ENCODE data around the gene CLDN7. TPM values are rescaled to one million over a fixed set of nuclear protein-coding genes. Genes with fewer than 3 reads are reported as not detected.
"Not testable (repeated sequence)": the region's sequence is repeated elsewhere in the genome, so short reads cannot be mapped to it uniquely, and the experiment has no call there.

Gene CLDN7
- total and polyA plus RNA-seq, 4 experiments from 2014 or later: 0.39 to 3.1 (median 1.0) TPM

DNA sequence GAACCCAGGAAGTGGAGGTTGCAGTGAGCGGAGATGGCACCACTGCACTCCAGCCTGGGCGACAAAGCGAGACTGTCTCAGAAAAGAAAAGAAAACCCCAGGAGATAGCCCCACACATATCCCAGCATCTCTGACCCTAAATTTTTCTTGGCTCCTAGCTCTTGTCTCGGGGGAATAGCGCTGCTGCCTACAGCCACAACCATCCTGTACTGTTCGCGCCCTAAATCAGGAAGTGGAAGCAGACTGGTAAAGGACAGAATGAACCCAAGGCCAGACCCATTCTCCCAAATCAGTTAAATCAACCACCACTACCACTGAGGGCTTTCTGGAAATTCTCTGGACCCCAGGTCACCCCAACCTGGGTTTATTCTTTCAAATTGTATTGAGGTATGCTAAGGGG lies 12.4 kb downstream of the CLDN7 start:
- Histone ChIP-seq H3K4me3 (ENCODE audit: low read length in 2 of 2) (peak overlapping the region; percentile 40 to 92), H3K4me1 (ENCODE audit: insufficient read depth, low read length) (peaks cover 37% of the 10 kb centered on the region), H3K27me3 (ENCODE audit: insufficient read depth, low read length) (no peaks in the 10 kb centered on the region), H3K27ac (ENCODE audit: low read depth, low read length) (peak overlapping the region; percentile 98), H3K36me3 (ENCODE audit: insufficient read depth, low read length) (peaks cover 13% of the 10 kb centered on the region), H3K9me3 (ENCODE audit: control insufficient read depth in 1 of 2, low read length in 2 of 2) (no peaks in the 10 kb centered on the region)
- intact Hi-C loops (cut with micrococcal nuclease): loop anchor here (5.0 kb wide), 2 partner anchors 203 to 322 kb away; no protein-coding TSS in a partner anchor
- Mint-ChIP-seq H3K4me3 (peak overlapping the region; percentile 91 to 97 (median 94)), H3K36me3 (peaks cover 15 to 45% of the 10 kb centered on the region in 2 donors), H3K27ac (peak overlapping the region; percentile 95 to 99 (median 96)), H3K4me1 (peaks cover 28 to 57% (median 41%) of the 10 kb centered on the region in 4 donors), H3K9me3 (peaks cover 0 to 1% (median 0%) of the 10 kb centered on the region in 8 donors), H3K27me3 (no peaks in the 10 kb centered on the region)
- ChIA-PET POLR2A (ENCODE audit: partially characterized antibody) (interaction anchor here (0.7 to 4.8 kb wide), 3 partner anchors 10 to 29 kb away, joined by 3 to 115 read pairs (median 4); partner anchors contain the start of genes DVL2, GABARAP and PHF23), CTCF (ENCODE audit: partially characterized antibody) (interaction anchor here (0.6 to 1.2 kb wide), 2 partner anchors 8 to 29 kb away, joined by 3 read pairs; partner anchors contain the start of gene GABARAP)
- DNase-seq: no peak

GRCh38 chr17:7249214-7249613 lies 13.1 kb downstream of the CLDN7 start:
- intact Hi-C loops (cut with micrococcal nuclease): no loop called here
- DNase-seq: no peak
- peaks cover 28 to 57% (median 39%) of the 10 kb centered on the region in 4 donors for H3K4me1 Mint-ChIP-seq
- peak overlapping the region in 6 of 7 donors; percentile 32 to 99 (median 73) for H3K27ac Mint-ChIP-seq
- peaks cover 37% of the 10 kb centered on the region for H3K4me1 ChIP-seq (ENCODE audit: insufficient read depth, low read length)
- ChIA-PET POLR2A (ENCODE audit: partially characterized antibody) (interaction anchor here (0.7 to 4.8 kb wide), 3 partner anchors 10 to 28 kb away, joined by 3 to 115 read pairs (median 4); partner anchors contain the start of genes DVL2, GABARAP and PHF23), CTCF (ENCODE audit: partially characterized antibody) (interaction anchor here (0.6 to 1.2 kb wide), 3 partner anchors 8 to 267 kb away, joined by 3 read pairs; partner anchors contain the start of gene GABARAP)
- H3K9me3 Mint-ChIP-seq: no peaks in the 10 kb centered on the region
- no peak overlapping the region for H3K27ac ChIP-seq (ENCODE audit: low read depth, low read length)
- H3K9me3 ChIP-seq (ENCODE audit: control insufficient read depth in 1 of 2, low read length in 2 of 2): no peaks in the 10 kb centered on the region
- H3K27me3 Mint-ChIP-seq: no peaks in the 10 kb centered on the region
- H3K36me3 ChIP-seq (ENCODE audit: insufficient read depth, low read length): peaks cover 16% of the 10 kb centered on the region
- H3K27me3 ChIP-seq (ENCODE audit: insufficient read depth, low read length): no peaks in the 10 kb centered on the region
- peak overlapping the region; percentile 21 to 91 (median 68) for H3K4me3 Mint-ChIP-seq
- peaks cover 11 to 44% of the 10 kb centered on the region in 2 donors for H3K36me3 Mint-ChIP-seq
- no peak overlapping the region for H3K4me3 ChIP-seq (ENCODE audit: low read length in 2 of 2)

DNA sequence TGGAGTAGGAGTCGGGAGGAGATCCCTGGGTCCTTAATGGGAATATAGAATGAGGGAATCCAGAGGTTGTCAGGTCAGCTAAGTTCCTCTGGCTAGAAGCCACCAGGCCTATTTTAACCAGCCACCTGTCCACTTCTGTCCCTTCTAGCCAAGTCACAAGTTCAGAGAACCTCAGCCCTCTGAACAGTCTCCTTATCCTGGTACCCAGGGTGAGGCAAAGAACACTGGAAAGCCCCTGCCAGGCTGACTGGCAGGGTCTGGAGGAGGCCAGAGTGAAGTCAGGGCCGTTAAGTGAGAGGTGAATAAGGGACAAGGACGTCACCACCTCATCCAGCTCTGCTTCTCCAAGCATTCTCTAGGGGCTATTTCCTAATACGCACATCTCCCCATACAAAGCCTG lies 13.5 kb downstream of the CLDN7 start:
- CTCF ChIA-PET (ENCODE audit: partially characterized antibody): interaction anchor here (0.6 to 1.2 kb wide), 2 partner anchors 28 to 267 kb away, joined by 3 read pairs; no protein-coding TSS in a partner anchor
- DNase-seq: no peak
- intact Hi-C loops (cut with micrococcal nuclease): no loop called here

GRCh38 chr17:7246779-7247178 lies 15.5 kb downstream of the CLDN7 start:
- Histone ChIP-seq H3K27ac (ENCODE audit: low read depth, low read length) (no peak overlapping the region), H3K4me1 (ENCODE audit: insufficient read depth, low read length) (peaks cover 35% of the 10 kb centered on the region), H3K4me3 (ENCODE audit: low read length in 2 of 2) (no peak overlapping the region), H3K27me3 (ENCODE audit: insufficient read depth, low read length) (no peaks in the 10 kb centered on the region), H3K36me3 (ENCODE audit: insufficient read depth, low read length) (peaks cover 20% of the 10 kb centered on the region), H3K9me3 (ENCODE audit: control insufficient read depth in 1 of 2, low read length in 2 of 2) (no peaks in the 10 kb centered on the region)
- peaks cover 14 to 42% of the 10 kb centered on the region in 2 donors for H3K36me3 Mint-ChIP-seq
- peaks cover 23 to 57% (median 35%) of the 10 kb centered on the region in 4 donors for H3K4me1 Mint-ChIP-seq
- CTCF ChIA-PET (ENCODE audit: partially characterized antibody): no interaction called here
- H3K9me3 Mint-ChIP-seq: peaks cover 0 to 8% (median 0%) of the 10 kb centered on the region in 8 donors
- H3K27ac Mint-ChIP-seq: peak overlapping the region in 3 of 7 donors; percentile 70 to 82 (median 75)
- peak overlapping the region in 1 of 8 donors; percentile 54 for H3K4me3 Mint-ChIP-seq
- no peak for DNase-seq
- H3K27me3 Mint-ChIP-seq: peaks cover 0 to 2% of the 10 kb centered on the region in 2 donors
- intact Hi-C loops (cut with micrococcal nuclease): no loop called here
- POLR2A ChIA-PET (ENCODE audit: partially characterized antibody): interaction anchor here (0.7 kb wide), 1 partner anchor 12 kb away, joined by 3 read pairs; the partner anchor contains the start of gene DVL2

More for the DNA sequence above, 13.5 kb downstream of the CLDN7 start:
- Histone ChIP-seq H3K4me3 (ENCODE audit: low read length in 2 of 2) (no peak overlapping the region), H3K27me3 (ENCODE audit: insufficient read depth, low read length) (no peaks in the 10 kb centered on the region), H3K27ac (ENCODE audit: low read depth, low read length) (no peak overlapping the region), H3K36me3 (ENCODE audit: insufficient read depth, low read length) (peaks cover 20% of the 10 kb centered on the region), H3K4me1 (ENCODE audit: insufficient read depth, low read length) (peaks cover 37% of the 10 kb centered on the region), H3K9me3 (ENCODE audit: control insufficient read depth in 1 of 2, low read length in 2 of 2) (no peaks in the 10 kb centered on the region)
- POLR2A ChIA-PET (ENCODE audit: partially characterized antibody): interaction anchor here (1.1 to 4.8 kb wide), 2 partner anchors 9 to 28 kb away, joined by 3 to 115 read pairs; partner anchors contain the start of genes GABARAP and PHF23
- Mint-ChIP-seq H3K36me3 (peaks cover 11 to 42% of the 10 kb centered on the region in 2 donors), H3K4me3 (peak overlapping the region in 5 of 8 donors; percentile 21 to 91 (median 74)), H3K9me3 (no peaks in the 10 kb centered on the region), H3K4me1 (peaks cover 28 to 57% (median 37%) of the 10 kb centered on the region in 4 donors), H3K27me3 (no peaks in the 10 kb centered on the region), H3K27ac (peak overlapping the region in 6 of 7 donors; percentile 3 to 99 (median 53))

DNA sequence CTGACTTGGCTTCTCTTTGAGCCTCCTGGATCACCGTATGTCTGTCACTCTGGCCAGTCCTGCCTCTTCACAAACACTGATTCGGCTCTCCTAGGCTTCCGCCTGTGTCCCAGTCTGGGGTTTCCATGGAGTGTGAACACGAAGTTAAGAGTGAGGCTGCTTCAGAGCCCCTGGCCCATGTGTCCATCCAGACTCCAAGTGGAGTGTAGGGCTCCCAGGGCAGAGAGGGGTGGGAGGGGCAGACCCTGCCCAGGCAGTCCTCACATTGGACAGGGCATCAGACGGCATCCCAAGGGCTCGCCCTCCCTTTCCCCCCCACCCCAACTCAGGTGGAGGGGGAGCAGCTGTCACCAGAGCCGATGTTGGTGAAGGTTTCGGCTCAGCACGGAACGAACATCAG lies 18.4 kb downstream of the CLDN7 start:
- H3K9me3 ChIP-seq (ENCODE audit: control insufficient read depth in 1 of 2, low read length in 2 of 2); H3K27me3 Mint-ChIP-seq; H3K9me3 Mint-ChIP-seq; DNase-seq; intact Hi-C loops (cut with micrococcal nuclease); H3K27me3 ChIP-seq (ENCODE audit: insufficient read depth, low read length); H3K4me3 ChIP-seq (ENCODE audit: low read length in 2 of 2): not testable (repeated sequence)
- H3K36me3 ChIP-seq (ENCODE audit: insufficient read depth, low read length): peaks cover 28% of the 10 kb centered on the region
- H3K27ac Mint-ChIP-seq: peak overlapping the region in 6 of 7 donors; percentile 22 to 100 (median 93)
- peak overlapping the region in 3 of 8 donors; percentile 25 to 66 (median 29) for H3K4me3 Mint-ChIP-seq
- peaks cover 27 to 58% (median 39%) of the 10 kb centered on the region in 4 donors for H3K4me1 Mint-ChIP-seq
- POLR2A ChIA-PET (ENCODE audit: partially characterized antibody): interaction anchor here (0.7 to 17.6 kb wide), 5 partner anchors 6 to 52 kb away, joined by 3 to 435 read pairs (median 17); partner anchors contain the start of genes ACADVL, CTDNEP1, DLG4 and DVL2
- peaks cover 35% of the 10 kb centered on the region for H3K4me1 ChIP-seq (ENCODE audit: insufficient read depth, low read length)
- H3K36me3 Mint-ChIP-seq: peaks cover 24 to 60% of the 10 kb centered on the region in 2 donors
- CTCF ChIA-PET (ENCODE audit: partially characterized antibody): interaction anchor here (1.4 kb wide), 1 partner anchor 52 kb away, joined by 3 read pairs; no protein-coding TSS in a partner anchor
- H3K27ac ChIP-seq (ENCODE audit: low read depth, low read length): peak overlapping the region; percentile 96

DNA sequence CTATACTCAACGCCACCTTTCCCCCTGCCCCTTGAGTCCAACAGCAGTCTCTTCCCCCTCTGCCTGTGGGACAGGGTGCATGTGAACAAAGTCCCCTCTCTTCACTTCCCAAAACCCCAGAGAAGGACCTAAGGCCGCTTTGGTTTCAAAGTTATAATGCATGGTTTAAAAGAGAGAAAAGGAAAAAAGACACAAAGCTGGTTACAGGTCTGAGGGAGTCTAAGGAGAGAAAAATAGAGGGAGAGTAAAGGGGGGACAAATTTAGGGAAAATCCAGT lies 18.9 kb downstream of the CLDN7 start:
- intact Hi-C loops (cut with micrococcal nuclease): no loop called here
- Histone ChIP-seq H3K27ac (ENCODE audit: low read depth, low read length) (peak overlapping the region; percentile 96), H3K27me3 (ENCODE audit: insufficient read depth, low read length) (no peaks in the 10 kb centered on the region), H3K4me1 (ENCODE audit: insufficient read depth, low read length) (peaks cover 30% of the 10 kb centered on the region), H3K4me3 (ENCODE audit: low read length in 2 of 2) (peak overlapping the region; percentile 74 to 82), H3K36me3 (ENCODE audit: insufficient read depth, low read length) (peaks cover 28% of the 10 kb centered on the region), H3K9me3 (ENCODE audit: control insufficient read depth in 1 of 2, low read length in 2 of 2) (no peaks in the 10 kb centered on the region)
- no peak for DNase-seq
- Mint-ChIP-seq H3K4me3 (peak overlapping the region; percentile 71 to 96 (median 85)), H3K27ac (peak overlapping the region; percentile 84 to 100 (median 90)), H3K27me3 (peaks cover 0 to 2% of the 10 kb centered on the region in 2 donors), H3K4me1 (peaks cover 24 to 57% (median 36%) of the 10 kb centered on the region in 4 donors), H3K9me3 (peaks cover 0 to 8% (median 0%) of the 10 kb centered on the region in 8 donors), H3K36me3 (peaks cover 24 to 64% of the 10 kb centered on the region in 2 donors)
- ChIA-PET CTCF (ENCODE audit: partially characterized antibody) (interaction anchor here (1.4 kb wide), 1 partner anchor 52 kb away, joined by 3 read pairs; no protein-coding TSS in a partner anchor), POLR2A (ENCODE audit: partially characterized antibody) (interaction anchor here (1.2 to 17.6 kb wide), 17 partner anchors 7 to 443 kb away, joined by 3 to 435 read pairs (median 7); partner anchors contain the start of genes ACADVL, ACAP1, CTDNEP1 and DLG4)
